Renal cortex interstitium (tissue), 11 donors: ENCODE data around the gene FAM149B1. TPM values are rescaled to one million over a fixed set of nuclear protein-coding genes. Genes with fewer than 3 reads are reported as not detected.

ENCODE experiments used
- DNase-seq, 11 donors: peaks; one replicate each; pipeline ENCODE4 v3.0.0-alpha.2; 2013; ENCODE audit warnings: low read depth in 9 of 11, low spot score in 4 of 11; ENCODE audit errors: extremely low read depth in 1 of 11
- polyA plus RNA-seq, 3 donors: library from polyadenylated mRNA; unstranded; fragments of 120-200 nt; gene quantifications; one replicate each; pipeline ENCODE4 v1.2.1, GENCODE V29; 2013; ENCODE audit not compliant: insufficient read length in 3 of 3

FAM149B1 gene
- polyA plus RNA-seq, 3 donors, result 38.4 to 51.2 (median 46.4) TPM

DNA sequence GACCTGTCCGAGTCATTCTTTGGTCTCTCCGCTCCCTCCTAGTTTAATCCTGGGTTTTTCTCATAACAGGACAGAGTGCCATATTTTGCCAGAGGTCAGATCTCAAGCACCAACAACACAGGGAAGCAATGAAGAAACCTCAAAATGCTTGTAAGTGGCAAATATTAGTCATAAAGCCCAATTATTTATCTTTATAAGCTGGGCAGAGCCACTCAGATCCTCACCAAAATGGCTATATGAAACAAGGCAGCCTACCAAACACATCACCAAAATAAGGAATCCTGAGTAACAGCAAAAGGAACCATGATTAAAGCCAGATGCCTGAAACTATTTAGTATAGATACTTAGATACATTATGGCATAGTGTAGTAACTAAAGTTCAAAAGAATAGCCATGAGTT lies 4.8 kb upstream of the FAM149B1 start:
- DNase-seq, result no peak

DNA sequence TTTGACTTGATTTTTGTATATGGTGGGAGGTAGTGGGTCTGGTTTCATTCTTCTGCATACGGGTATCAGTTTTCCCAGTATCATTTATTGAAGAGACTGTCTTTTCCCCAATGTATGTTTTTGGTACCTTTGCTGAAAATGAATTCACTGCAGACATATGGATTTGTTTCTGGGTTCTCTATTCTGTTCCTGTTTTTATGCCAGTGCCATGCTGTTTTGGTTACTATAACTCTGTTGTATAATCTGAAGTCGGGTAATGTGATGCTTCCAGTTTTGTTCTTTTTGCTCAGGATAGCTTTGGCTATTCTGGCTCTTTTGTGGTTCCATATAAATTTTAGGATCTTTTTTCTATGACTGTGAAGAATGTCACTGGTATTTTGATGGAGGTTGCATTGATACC lies 947 bp upstream of the FAM149B1 start:
- DNase-seq, result no peak

- DNase-seq, result peak in 2 of 11 donors; percentile 1 to 3
These were observed 499 bp upstream of the FAM149B1 start for GRCh38 chr10:73167458-73167782.

- peak in 3 of 11 donors; percentile 23 to 49 (median 44) for DNase-seq
These were observed 515 bp downstream of the FAM149B1 start for GRCh38 chr10:73168465-73168803.

DNA sequence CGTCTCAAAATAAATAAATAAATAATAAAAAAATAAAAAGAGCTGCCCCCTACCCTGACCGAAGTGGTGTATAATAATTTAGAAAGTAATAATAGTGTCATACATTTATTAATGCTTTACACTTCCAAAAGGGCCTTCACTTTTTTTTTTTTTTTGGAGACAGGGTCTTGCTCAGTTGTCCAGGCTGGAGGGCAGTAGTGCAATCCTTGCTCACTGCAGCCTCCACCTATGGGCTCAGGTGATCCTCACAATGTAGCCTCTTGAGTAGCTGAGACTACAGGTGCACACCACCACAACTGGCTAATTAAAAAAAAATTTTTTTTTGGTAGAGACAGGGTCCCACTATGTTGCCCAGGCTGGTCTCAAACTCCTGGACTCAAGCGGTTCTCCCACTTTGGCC lies 1.4 kb downstream of the FAM149B1 start:
- DNase-seq, result no peak

GRCh38 chr10:73172867-73173266 lies 4.9 kb downstream of the FAM149B1 start:
- DNase-seq, result no peak

- DNase-seq, result no peak
These were observed 6.4 kb downstream of the FAM149B1 start for GRCh38 chr10:73174148-73174925.

GRCh38 chr10:73182568-73182967 lies 14.6 kb downstream of the FAM149B1 start:
- no peak for DNase-seq

GRCh38 chr10:73183667-73184281 lies 15.9 kb downstream of the FAM149B1 start:
- DNase-seq, result no peak

- DNase-seq, result no peak
These were observed 18.3 kb downstream of the FAM149B1 start for GRCh38 chr10:73186266-73186665.

DNA sequence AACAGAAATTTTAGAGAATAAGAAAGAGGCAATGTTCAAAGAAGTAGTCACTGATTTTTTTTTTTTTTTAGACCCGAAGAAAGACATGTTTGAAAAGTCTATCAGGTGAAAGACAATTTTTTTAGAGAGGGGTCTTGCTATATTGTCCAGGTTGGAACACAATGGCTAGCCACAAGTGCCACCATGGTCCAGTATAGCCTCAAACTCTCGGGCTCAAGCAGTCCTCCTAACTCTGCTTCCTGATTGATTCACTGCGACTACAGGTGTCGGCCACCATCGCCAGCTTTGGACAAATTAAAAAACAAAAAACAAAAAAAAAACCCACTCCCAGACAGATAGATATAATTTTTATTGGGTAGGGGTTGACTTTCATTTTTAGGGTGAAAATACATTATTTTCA lies 22.3 kb downstream of the FAM149B1 start:
- DNase-seq, result no peak

- no peak for DNase-seq
These were observed 37.2 kb downstream of the FAM149B1 start for GRCh38 chr10:73205081-73205480.

DNA sequence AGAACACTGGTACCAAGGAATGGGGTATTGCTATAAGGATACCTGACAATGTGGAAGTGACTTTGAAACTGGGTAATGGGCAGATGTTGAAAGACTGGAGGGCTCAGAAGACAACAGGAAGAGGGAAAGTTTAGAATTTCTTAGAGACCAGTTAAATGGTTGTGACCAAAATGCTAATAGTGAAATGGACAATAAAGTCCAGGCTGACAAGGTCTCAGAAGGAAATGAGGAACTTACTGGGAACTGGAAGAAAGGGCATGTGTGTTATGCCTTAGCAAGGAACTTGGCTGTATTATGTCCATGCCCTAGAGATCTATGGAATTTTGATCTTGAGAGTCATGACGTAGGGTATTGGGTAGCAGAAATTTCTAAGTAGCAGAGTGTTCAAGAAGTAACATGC lies 38.0 kb downstream of the FAM149B1 start:
- no peak for DNase-seq

DNA sequence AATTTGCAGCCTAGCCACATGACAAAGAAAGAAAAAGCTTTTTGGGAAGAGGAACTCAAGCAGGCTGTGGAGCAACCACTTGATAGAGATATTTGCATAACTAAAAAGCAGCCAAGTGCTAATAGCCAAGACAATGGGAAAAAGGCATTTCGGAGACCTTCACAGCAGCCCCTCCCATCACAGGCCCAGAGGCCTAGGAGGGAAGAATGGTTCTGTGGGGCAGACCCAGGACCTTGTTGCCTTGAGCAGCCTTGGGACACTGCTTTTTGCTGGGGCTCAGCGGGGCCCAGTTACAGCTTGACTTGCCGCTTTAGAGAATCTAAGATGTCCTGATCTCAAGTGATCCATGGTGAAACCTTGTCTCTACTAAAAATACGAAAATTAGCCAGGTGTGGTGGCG lies 38.5 kb downstream of the FAM149B1 start:
- no peak for DNase-seq

- no peak for DNase-seq
These were observed 40.0 kb downstream of the FAM149B1 start for GRCh38 chr10:73207883-73208282.

DNA sequence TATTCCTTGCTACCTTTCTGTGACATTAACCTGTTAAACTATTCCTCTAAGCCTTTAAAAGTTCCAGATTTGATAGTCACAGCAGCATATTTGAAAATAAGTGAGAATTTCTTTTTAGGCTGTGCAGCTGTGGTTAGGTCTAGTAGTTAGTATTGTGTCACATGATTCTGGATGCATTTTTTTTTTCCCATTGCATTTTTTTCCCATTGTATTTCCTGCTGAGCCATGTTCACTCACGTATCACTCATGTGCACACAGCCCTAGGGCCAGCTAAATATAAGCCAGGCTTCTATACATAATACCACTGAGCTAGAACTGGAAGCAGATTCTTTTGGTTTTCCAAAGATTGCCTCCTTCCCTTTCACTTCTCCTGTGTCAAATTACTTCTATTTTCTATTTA lies 41.8 kb downstream of the FAM149B1 start:
- peak in 4 of 11 donors; percentile 1 to 13 (median 7) for DNase-seq

GRCh38 chr10:73210395-73211105 lies 42.6 kb downstream of the FAM149B1 start:
- DNase-seq, result no peak

DNA sequence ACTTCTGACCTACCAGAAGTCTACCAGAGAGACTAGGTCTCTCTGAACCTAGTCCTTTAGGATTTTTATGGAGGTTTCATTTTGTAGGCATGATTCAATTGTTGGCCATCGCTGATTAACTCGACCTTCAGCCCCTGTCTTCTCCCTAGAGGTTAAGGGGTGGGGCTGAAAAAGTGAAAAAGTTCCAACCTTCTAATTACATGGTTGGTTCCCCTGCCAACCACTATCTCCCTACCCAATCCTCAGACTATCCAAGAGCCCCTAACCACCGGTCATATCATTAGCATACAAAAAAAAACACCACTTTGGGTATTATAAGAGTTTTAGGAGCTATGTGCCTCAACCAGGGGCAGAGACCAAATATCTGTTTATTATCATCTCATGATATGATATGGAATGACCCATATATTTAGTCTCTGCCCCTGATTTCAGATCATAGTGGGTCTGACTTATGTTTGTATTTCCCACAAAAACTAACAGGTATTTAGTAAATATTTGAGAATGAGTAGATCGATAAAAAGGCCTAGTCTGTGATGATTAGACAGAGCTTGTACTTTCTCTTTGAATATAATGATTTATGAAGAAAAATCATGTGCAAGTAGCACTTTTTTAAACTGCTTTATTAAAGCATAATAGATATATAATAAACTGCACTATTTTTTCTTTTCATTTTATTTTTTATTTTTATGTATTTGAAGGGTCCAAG lies 43.3 kb downstream of the FAM149B1 start:
- no peak for DNase-seq

GRCh38 chr10:73215749-73216148 lies 47.8 kb downstream of the FAM149B1 start:
- no peak for DNase-seq

- no peak for DNase-seq
These were observed 49.7 kb downstream of the FAM149B1 start for GRCh38 chr10:73217628-73218027.
